Mesendoderm (in vitro differentiated cells): Measurements from ENCODE around the gene MATCAP1.

Experiments used
- DNase-seq: peaks from one replicate; pipeline ENCODE4 v3.0.0; 2013
- H2AK5ac ChIP-seq: 2 replicates; pipeline ENCODE4 v1.6.1; 2013; ENCODE audit warnings: low read length, inconsistent platforms
- H2BK120ac ChIP-seq: 2 replicates; pipeline ENCODE4 v1.6.1; 2013; ENCODE audit warnings: low read depth, mild to moderate bottlenecking, low read length, moderate library complexity, mixed read lengths
- H2BK15ac ChIP-seq: replicated peaks from 2 replicates; pipeline ENCODE4 v1.6.1; 2013; ENCODE audit warnings: low read depth, mild to moderate bottlenecking, moderate library complexity
- H2BK5ac ChIP-seq: 2 replicates; pipeline ENCODE4 v1.6.1; 2013; ENCODE audit warnings: low read length, inconsistent platforms
- H3K18ac ChIP-seq: 2 replicates; pipeline ENCODE4 v1.6.1; 2013; ENCODE audit warnings: mild to moderate bottlenecking, low read length, mixed read lengths
- H3K23ac ChIP-seq: one replicate; pipeline ENCODE4 v1.6.1; 2013; ENCODE audit warnings: low read length
- H3K27ac ChIP-seq: 2 replicates; pipeline ENCODE4 v1.5.1; 2013; ENCODE audit warnings: low read depth, mild to moderate bottlenecking, inconsistent platforms, low read length, moderate library complexity
- H3K27me3 ChIP-seq: 2 replicates; pipeline ENCODE4 v1.6.1; 2013; ENCODE audit warnings: low read length, control low read depth, mild to moderate bottlenecking, inconsistent platforms; ENCODE audit not compliant: insufficient read depth, poor library complexity
- H3K36me3 ChIP-seq: 2 replicates; pipeline ENCODE4 v1.6.1; 2013; ENCODE audit warnings: low read length, inconsistent platforms; ENCODE audit not compliant: control insufficient read depth, insufficient read depth
- H3K4ac ChIP-seq: one replicate; pipeline ENCODE4 v1.6.1; 2013; ENCODE audit warnings: low read depth, mild to moderate bottlenecking, low read length, moderate library complexity
- H3K4me1 ChIP-seq: 2 replicates; pipeline ENCODE4 v1.6.1; 2013; ENCODE audit warnings: low read depth, low read length, inconsistent platforms; ENCODE audit not compliant: control insufficient read depth
- H3K4me2 ChIP-seq: 2 replicates; pipeline ENCODE4 v1.6.1; 2013; ENCODE audit warnings: low read length
- H3K4me3 ChIP-seq: 2 replicates; pipeline ENCODE4 v1.5.1; 2013; ENCODE audit warnings: mild to moderate bottlenecking, low read length
- H3K56ac ChIP-seq: one replicate; pipeline ENCODE4 v1.6.1; 2013; ENCODE audit warnings: low read length
- H3K79me1 ChIP-seq: 2 replicates; pipeline ENCODE4 v1.6.1; 2013; ENCODE audit warnings: low read length, inconsistent platforms
- H3K79me2 ChIP-seq: 2 replicates; pipeline ENCODE4 v1.6.1; 2013; ENCODE audit warnings: mild to moderate bottlenecking, low read length; ENCODE audit not compliant: control insufficient read depth, insufficient read depth
- H3K9ac ChIP-seq: 2 replicates; pipeline ENCODE4 v1.6.1; 2013; ENCODE audit warnings: low read length, inconsistent platforms
- H4K5ac ChIP-seq: one replicate; pipeline ENCODE4 v1.6.1; 2013; ENCODE audit warnings: low read length
- H4K8ac ChIP-seq: one replicate; pipeline ENCODE4 v1.6.1; 2013; ENCODE audit warnings: low read depth, mild to moderate bottlenecking, control low read depth, low read length, moderate library complexity
- WGBS: extraction: QIAGEN DNeasy Blood & Tissue Kit; methylation state at CpG from one replicate; pipeline ENCODE4 v1.1.7; 2013; ENCODE audit warnings: low lambda C conversion rate, missing lambda C conversion rate; ENCODE audit not compliant: insufficient coverage; ENCODE audit errors: extremely low coverage; 5-methylcytosine and 5-hydroxymethylcytosine counted together

Gene MATCAP1

GRCh38 chr16:67163164-67163998 lies 20.4 kb downstream of the MATCAP1 start:
- peak overlapping the region; percentile 70 for H3K56ac ChIP-seq
- WGBS, result no CpG with 5 or more reads among the region's 99 CpGs
- H3K4ac ChIP-seq, result no peak overlapping the region
- H3K4me1 ChIP-seq, result no peaks in the 10 kb centered on the region
- H3K27ac ChIP-seq, result no peak overlapping the region
- peak overlapping the region; percentile 45 for H3K23ac ChIP-seq
- H2BK15ac ChIP-seq, result no peak overlapping the region
- no peak overlapping the region for H2BK5ac ChIP-seq
- no peak overlapping the region for H2AK5ac ChIP-seq
- H4K5ac ChIP-seq, result no peak overlapping the region
- H4K8ac ChIP-seq, result no peak overlapping the region
- no peak overlapping the region for H3K18ac ChIP-seq
- H2BK120ac ChIP-seq, result no peak overlapping the region
- H3K9ac ChIP-seq, result peak overlapping the region; percentile 32
- peaks cover 66% of the 10 kb centered on the region for H3K27me3 ChIP-seq
- H3K79me1 ChIP-seq, result no peaks in the 10 kb centered on the region
- H3K4me2 ChIP-seq, result peak overlapping the region; percentile 78
- H3K79me2 ChIP-seq, result no peaks in the 10 kb centered on the region
- H3K36me3 ChIP-seq, result no peaks in the 10 kb centered on the region
- peak; percentile 60 for DNase-seq
- no peak overlapping the region for H3K4me3 ChIP-seq

- Histone ChIP-seq H3K27me3 (peaks cover 65% of the 10 kb centered on the region), H3K56ac (peak overlapping the region; percentile 70), H3K9ac (peak overlapping the region; percentile 32), H3K4me1 (no peaks in the 10 kb centered on the region), H3K79me2 (no peaks in the 10 kb centered on the region), H3K4me2 (peak overlapping the region; percentile 78), H2AK5ac (no peak overlapping the region), H2BK15ac (no peak overlapping the region), H3K23ac (no peak overlapping the region), H3K4ac (no peak overlapping the region), H2BK120ac (no peak overlapping the region), H3K36me3 (no peaks in the 10 kb centered on the region), H3K18ac (no peak overlapping the region), H4K8ac (no peak overlapping the region), H3K4me3 (no peak overlapping the region), H2BK5ac (no peak overlapping the region), H3K79me1 (no peaks in the 10 kb centered on the region), H3K27ac (no peak overlapping the region), H4K5ac (no peak overlapping the region)
- no CpG with 5 or more reads among the region's 44 CpGs for whole genome bisulfite sequencing
- peak; percentile 26 for DNase-seq
These were observed 21.1 kb downstream of the MATCAP1 start for GRCh38 chr16:67162506-67163163.

GRCh38 chr16:67161595-67162058 lies 22.1 kb downstream of the MATCAP1 start:
- H3K56ac ChIP-seq, result no peak overlapping the region
- no peak overlapping the region for H2AK5ac ChIP-seq
- no peak overlapping the region for H3K23ac ChIP-seq
- H3K4me2 ChIP-seq, result no peak overlapping the region
- no CpG with 5 or more reads among the region's 25 CpGs for WGBS
- no peak overlapping the region for H3K27ac ChIP-seq
- no peak overlapping the region for H3K18ac ChIP-seq
- H2BK15ac ChIP-seq, result no peak overlapping the region
- no peak overlapping the region for H2BK120ac ChIP-seq
- no peaks in the 10 kb centered on the region for H3K4me1 ChIP-seq
- H3K79me2 ChIP-seq, result no peaks in the 10 kb centered on the region
- H3K4ac ChIP-seq, result no peak overlapping the region
- no peak overlapping the region for H2BK5ac ChIP-seq
- H4K8ac ChIP-seq, result no peak overlapping the region
- H3K9ac ChIP-seq, result no peak overlapping the region
- no peaks in the 10 kb centered on the region for H3K79me1 ChIP-seq
- H3K4me3 ChIP-seq, result no peak overlapping the region
- no peak overlapping the region for H4K5ac ChIP-seq
- H3K36me3 ChIP-seq, result no peaks in the 10 kb centered on the region
- H3K27me3 ChIP-seq, result peaks cover 65% of the 10 kb centered on the region
- DNase-seq, result peak; percentile 34

GRCh38 chr16:67158637-67159600 lies 24.8 kb downstream of the MATCAP1 start:
- Histone ChIP-seq H3K27me3 (peaks cover 61% of the 10 kb centered on the region), H3K56ac (peak overlapping the region; percentile 80), H4K8ac (no peak overlapping the region), H3K4me3 (peak overlapping the region; percentile 37), H3K36me3 (no peaks in the 10 kb centered on the region), H3K27ac (no peak overlapping the region), H4K5ac (no peak overlapping the region), H3K4me2 (peak overlapping the region; percentile 55), H3K23ac (no peak overlapping the region), H2AK5ac (no peak overlapping the region), H3K4me1 (no peaks in the 10 kb centered on the region), H3K79me1 (no peaks in the 10 kb centered on the region), H2BK5ac (no peak overlapping the region), H2BK15ac (no peak overlapping the region), H2BK120ac (no peak overlapping the region), H3K4ac (no peak overlapping the region), H3K79me2 (no peaks in the 10 kb centered on the region), H3K18ac (no peak overlapping the region), H3K9ac (peak overlapping the region; percentile 65)
- DNase-seq, result peak; percentile 32
- WGBS, result no CpG with 5 or more reads among the region's 34 CpGs

GRCh38 chr16:67157892-67158635 lies 25.7 kb downstream of the MATCAP1 start:
- Histone ChIP-seq H3K4me3 (no peak overlapping the region), H4K8ac (no peak overlapping the region), H3K4ac (no peak overlapping the region), H2AK5ac (no peak overlapping the region), H3K79me1 (no peaks in the 10 kb centered on the region), H3K27ac (no peak overlapping the region), H2BK5ac (no peak overlapping the region), H3K36me3 (no peaks in the 10 kb centered on the region), H3K27me3 (peaks cover 60% of the 10 kb centered on the region), H3K4me2 (no peak overlapping the region), H3K79me2 (no peaks in the 10 kb centered on the region), H3K23ac (no peak overlapping the region), H3K9ac (no peak overlapping the region), H3K56ac (no peak overlapping the region), H2BK15ac (no peak overlapping the region), H3K4me1 (no peaks in the 10 kb centered on the region), H3K18ac (no peak overlapping the region), H4K5ac (no peak overlapping the region), H2BK120ac (no peak overlapping the region)
- DNase-seq, result no peak
- WGBS, result no CpG with 5 or more reads among the region's 7 CpGs
